HFF-Myc (cell line): ENCODE results near the gene ACOT2.
"Not testable (repeated sequence)": the region's sequence is repeated elsewhere in the genome, so short reads cannot be mapped to it uniquely, and the experiment has no call there.

ENCODE experiments used
- DNase-seq: peaks from one replicate; pipeline ENCODE4 v3.0.0-alpha.2; 2011; ENCODE audit warnings: low read depth; ENCODE audit errors: extremely low read depth
- H3K4me3 ChIP-seq: replicated peaks from 2 replicates; pipeline ENCODE4 v1.5.1; 2011; ENCODE audit warnings: low read depth, mild to moderate bottlenecking, control low read depth, low read length
- TF ChIP-seq, protein P1 (sequence below): IDR thresholded peaks from 2 replicates; pipeline ENCODE4 v1.5.1; 2012; ENCODE audit warnings: mild to moderate bottlenecking, low read depth, low read length, control low read depth; ENCODE audit errors: missing control alignments

The ACOT2 gene

DNA sequence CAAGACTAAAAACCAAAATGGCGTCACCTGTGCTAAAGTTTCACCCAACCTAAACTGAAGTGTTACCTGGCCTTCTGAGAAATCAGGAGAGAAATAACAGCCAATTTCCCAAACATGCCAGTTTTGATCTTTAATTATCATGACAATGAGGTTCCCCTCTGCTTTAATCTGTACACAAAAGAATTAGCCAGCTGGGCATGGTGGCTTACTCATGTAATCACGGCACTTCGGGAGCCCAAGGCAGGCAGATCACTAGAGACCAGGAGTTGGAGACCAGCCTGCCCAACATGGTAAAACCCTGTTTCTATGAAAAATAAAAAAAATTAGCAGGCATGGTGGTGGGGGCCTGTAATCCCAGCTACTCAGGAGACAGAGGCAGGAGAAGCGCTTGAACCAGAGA is 15.2 kb upstream of the ACOT2 start:
- no peak overlapping the region for H3K4me3 ChIP-seq
- TF ChIP-seq, protein P1, sequence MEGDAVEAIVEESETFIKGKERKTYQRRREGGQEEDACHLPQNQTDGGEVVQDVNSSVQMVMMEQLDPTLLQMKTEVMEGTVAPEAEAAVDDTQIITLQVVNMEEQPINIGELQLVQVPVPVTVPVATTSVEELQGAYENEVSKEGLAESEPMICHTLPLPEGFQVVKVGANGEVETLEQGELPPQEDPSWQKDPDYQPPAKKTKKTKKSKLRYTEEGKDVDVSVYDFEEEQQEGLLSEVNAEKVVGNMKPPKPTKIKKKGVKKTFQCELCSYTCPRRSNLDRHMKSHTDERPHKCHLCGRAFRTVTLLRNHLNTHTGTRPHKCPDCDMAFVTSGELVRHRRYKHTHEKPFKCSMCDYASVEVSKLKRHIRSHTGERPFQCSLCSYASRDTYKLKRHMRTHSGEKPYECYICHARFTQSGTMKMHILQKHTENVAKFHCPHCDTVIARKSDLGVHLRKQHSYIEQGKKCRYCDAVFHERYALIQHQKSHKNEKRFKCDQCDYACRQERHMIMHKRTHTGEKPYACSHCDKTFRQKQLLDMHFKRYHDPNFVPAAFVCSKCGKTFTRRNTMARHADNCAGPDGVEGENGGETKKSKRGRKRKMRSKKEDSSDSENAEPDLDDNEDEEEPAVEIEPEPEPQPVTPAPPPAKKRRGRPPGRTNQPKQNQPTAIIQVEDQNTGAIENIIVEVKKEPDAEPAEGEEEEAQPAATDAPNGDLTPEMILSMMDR: no peak
- no peak for DNase-seq

DNA sequence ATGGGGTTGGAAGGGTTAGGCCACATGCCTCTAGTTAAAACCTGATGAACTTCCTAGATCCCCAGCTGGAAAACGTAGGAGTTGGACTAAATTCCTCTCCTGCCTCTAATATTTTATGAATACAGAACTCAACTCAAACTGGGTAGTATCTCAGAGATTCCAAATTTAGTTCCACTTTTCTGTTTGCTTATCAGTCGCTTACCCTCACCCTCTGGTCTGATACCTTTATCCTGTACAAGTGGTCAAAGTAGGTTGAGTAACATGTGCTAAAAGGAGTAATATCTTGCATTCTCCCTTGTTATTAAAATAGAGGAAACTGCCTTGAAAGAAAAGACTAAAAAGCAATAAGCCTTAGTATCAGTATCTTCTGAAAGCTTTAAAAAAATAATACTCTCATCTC is 11.8 kb upstream of the ACOT2 start:
- not testable (repeated sequence) for H3K4me3 ChIP-seq, DNase-seq

DNA sequence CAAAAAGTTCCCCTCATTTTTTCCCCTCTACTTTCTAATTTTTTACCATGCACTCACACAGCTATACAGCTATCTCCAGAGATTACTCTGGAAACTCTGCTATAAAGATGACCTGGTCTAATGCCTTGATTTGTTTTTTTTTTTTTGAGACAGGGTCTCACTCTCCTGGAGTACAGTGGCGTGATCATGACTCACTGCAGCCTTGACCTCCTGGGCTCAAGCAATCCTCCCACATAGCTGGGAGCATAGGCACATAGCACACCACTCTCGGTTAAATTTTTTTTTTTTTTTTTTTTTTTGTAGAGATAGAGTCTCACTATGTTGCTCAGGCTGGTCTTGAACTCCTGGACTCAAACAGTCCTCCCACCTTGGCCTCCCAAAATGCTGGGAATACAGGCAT is 10.8 kb upstream of the ACOT2 start:
- not testable (repeated sequence) for DNase-seq, H3K4me3 ChIP-seq

DNA sequence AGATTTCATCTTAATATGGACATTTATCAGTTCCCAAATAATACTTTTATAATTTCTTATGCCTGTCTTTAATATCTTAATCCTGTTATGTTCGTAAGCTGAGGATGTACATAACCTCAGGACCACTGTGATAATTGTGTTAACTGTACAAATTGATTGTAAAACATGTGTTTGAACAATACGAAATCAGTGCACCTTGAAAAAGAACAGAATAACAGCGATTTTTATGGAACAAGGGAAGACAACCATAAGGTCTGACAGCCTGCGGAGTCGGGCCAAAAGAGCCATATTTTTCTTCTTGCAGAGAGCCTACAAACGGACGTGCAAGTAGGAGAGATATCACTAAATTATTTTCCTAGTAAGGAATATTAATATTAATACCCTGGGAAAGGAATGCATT is 6.8 kb upstream of the ACOT2 start:
- H3K4me3 ChIP-seq, DNase-seq: not testable (repeated sequence)

DNA sequence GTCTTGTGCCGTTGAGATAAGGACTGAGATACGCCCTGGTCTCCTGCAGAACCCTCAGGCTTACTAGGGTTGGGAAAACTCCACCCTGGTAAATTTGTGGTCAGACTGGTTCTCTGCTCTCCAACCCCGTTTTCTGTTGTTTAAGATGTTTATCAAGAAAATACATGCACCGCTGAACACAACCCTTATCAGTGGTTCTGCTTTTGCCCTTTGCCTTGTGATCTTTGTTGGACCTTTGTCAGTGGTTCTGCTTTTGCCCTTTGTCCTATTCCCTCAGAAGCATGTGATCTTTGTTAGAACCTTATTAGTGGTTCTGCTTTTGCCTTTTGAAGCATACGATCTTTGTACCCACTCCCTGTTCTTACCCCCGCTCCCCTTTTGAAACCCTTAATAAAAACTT is 6.3 kb upstream of the ACOT2 start:
- not testable (repeated sequence) for DNase-seq, H3K4me3 ChIP-seq

DNA sequence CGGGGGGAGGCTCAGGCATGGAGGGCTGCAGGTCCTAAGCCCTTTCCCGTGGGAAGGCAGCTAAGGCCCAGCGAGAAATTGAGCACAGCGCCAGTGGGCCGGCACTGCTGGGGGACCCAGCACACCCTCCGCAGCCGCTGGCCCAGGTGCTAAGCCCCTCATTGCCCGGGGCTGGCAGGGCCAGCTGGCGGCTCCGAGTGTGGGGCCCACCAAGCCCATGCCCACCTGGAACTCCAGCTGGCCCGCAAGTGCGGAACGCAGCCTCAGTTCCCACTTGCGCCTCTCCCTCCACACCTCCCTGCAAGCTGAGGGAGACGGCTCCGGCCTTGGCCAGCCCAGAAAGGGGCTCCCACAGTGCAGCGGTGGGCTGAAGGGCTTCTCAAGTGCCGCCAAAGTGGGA is 2.6 kb upstream of the ACOT2 start:
- not testable (repeated sequence) for DNase-seq, H3K4me3 ChIP-seq

DNA sequence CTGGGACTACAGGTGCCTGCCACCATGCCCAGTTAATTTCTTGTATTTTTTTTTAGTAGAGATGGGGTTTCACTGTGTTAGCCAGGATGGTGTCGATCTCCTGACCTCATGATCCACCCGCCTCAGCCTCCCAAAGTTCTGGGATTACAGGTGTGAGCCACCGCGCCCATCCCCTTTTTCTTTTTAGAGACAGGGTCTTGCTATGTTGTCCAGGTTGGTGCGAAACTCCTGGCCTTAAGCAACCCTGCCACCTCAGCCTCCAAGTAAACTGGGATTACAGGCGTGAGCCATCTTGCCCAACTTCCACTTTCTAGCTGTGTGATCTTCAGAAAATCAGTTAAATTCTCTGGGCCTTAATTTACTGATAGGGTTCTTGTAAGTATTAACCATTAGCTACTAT is 2.1 kb upstream of the ACOT2 start:
- not testable (repeated sequence) for DNase-seq, H3K4me3 ChIP-seq

DNA sequence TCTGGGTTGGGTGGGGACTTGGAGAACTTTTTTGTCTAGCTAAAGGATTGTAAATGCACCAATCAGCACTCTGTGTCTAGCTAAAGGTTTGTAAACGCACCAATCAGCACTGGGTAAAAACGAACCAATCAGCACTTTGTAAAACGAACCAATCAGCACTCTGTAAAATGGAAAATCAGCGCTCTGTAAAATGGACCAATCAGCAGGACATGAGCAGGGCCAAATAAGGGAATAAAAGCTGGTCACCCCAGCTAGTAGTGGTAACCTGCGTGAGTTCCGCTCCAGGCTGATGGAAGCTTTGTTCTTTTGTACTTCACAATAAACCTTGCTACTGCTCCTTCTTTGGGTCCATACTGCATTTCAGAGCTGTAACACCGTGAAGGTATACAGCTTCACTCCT is 1.7 kb upstream of the ACOT2 start:
- DNase-seq: no peak
- TF ChIP-seq, protein P1: no peak
- no peak overlapping the region for H3K4me3 ChIP-seq

DNA sequence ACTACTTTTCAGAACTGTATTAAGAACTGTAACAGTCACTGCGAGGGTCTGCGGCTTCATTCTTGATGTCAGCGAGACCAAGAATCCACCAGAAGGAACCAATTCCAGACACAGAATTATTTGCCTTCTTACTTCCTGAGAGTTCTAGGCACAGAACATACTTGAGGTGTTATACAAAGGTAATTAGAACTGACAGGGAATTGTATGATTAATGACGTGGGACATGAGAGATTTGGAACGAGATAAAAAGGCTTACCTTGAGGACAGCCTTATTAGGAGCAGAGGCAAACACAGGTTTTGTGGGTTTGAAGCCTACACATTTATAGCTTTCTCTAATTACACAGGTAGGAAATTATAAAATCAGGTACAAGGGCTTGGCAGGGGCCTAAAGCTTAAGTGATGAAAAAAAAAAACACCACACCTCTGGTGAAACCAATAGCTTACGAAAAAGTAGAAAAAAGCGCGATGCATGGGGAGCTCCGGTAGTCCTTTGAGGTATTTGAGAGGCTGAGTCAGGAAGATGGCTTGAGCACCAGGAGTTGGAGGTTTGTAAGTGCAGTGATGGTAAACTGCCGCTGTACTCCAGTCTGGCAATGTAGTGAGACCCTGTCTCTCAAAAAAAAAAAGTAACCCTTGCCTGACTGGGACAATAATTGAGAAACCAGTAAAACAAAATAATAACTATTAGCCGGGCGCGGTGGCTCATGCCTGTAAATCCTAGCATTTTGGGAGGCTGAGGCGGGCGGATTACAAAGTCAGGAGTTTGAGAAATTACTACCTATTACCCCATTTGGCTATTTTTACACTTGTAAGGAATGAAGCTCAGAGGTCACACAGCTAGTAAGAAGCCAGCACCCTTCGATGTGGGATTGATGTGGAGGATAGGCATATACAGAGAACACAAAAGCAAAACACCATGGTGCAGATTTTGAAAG is 795 bp upstream of the ACOT2 start:
- peak overlapping the region; percentile 56 for H3K4me3 ChIP-seq
- no peak for DNase-seq
- TF ChIP-seq, protein P1: no peak

DNA sequence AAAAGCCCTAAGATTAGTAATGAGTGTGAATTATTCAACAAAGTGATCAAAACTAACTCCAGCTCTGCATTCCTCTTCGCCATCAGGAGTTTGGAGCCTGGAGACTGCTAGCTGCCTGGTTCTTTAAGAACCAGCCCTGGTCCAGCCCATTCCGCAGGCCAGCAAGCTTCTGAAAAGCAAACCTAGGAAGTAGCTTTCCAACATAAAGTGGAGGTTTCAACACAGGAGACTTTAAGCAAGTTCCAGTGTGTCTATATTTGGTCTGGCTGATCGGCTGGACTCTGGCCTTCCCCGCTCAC is 178 bp upstream of the ACOT2 start:
- not testable (repeated sequence) for DNase-seq
- H3K4me3 ChIP-seq: peak overlapping the region; percentile 56

DNA sequence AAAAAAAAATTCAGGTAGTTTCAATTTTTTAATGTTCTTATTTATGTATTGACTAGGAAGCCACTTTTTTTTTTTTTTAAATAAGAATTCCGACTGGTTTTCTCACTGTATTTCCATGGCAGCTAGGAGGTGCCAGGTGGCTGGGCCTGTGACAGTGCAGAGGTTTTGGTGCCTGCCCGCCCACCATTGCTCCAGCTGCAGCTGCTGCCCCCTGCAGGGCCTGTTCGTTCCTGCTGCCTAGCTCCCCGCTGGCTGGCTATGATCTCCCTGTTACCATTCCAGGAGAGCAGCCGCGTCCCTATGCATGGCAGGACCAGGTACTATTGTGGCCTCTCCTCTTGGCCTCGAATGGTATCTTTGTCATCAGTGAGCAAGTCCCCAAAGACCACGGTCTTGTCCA is 1.9 kb downstream of the ACOT2 start:
- not testable (repeated sequence) for H3K4me3 ChIP-seq, DNase-seq
- TF ChIP-seq, protein P1: peak; percentile 69

DNA sequence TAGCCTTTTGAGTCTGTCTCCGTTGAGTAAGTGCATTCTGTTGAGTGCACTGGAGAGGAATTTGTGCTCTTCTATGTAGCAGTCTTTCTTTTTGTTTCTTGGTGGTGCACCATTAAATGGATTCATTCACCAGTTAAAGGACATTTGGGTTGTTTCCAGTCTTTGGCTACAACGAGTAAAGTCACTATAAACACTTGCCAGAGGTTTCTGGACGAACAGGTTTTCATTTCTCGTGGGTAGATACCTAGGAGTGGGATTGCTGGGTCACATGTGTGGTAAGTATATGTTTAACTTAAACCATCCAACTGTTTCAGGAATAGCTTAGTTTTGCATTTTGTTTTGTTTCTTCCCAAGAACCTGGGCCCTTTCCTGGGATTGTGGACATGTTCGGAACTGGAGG is 4.0 kb downstream of the ACOT2 start:
- not testable (repeated sequence) for H3K4me3 ChIP-seq, DNase-seq

DNA sequence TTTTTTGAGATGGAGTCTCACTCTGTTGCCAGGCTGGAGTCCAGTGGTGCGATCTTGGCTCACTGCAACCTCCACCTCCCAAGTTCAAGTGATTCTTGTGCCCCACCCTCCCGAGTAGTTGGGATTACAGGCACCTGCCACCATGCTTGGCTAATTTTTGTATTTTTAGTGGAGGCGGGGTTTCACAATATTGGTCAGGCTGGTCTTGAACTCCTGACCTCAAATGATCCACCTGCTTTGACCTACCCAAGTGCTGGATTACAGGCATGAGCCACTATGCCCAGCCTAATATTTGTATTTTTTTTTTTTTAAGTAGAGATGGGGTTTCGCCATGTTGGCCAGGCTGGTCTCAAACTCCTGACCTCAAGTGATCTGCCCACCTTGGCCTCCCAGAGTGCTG is 4.7 kb downstream of the ACOT2 start:
- not testable (repeated sequence) for H3K4me3 ChIP-seq, DNase-seq

DNA sequence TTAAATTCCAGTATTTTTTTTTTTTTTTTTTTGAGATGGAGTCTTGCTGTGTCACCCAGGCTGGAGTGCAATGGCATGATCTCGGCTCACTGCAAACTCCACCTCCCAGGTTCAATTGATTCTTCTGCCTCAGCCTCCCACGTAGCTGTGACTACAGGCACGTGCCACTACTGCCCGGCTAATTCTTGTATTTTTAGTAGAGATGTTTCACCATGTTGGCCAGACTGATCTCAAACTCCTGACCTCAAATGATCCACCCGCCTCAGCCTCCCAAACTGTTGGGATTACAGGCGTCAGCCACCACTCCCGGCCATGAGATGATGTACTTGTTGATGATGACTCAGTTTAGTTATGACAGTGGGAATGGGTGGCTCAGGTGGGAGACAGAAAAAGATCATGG is 5.2 kb downstream of the ACOT2 start:
- H3K4me3 ChIP-seq, DNase-seq: not testable (repeated sequence)
